MCF 10A (cell line): ENCODE measurements around the gene REEP2. TPM values are rescaled to one million over a fixed set of nuclear protein-coding genes. Genes with fewer than 3 reads are reported as not detected.

Experiments
- BruUV-seq: library from RNA; stranded (reverse); fragments of 400-500 nt; replicated peaks from 2 replicates; lab custom pipeline; 2021; lab: Mats Ljungman, UMichigan
- CTCF ChIA-PET: fragments of 300-600 bp; sonication (Branson Sonifier 250); formaldehyde crosslinking; extraction: SDS; loops from one replicate; lab custom pipeline; 2021; ENCODE audit warnings: antibody characterized with exemption, inconsistent platforms; lab: Yijun Ruan, JAX
- POLR2A ChIA-PET: fragments of 300-600, 350-650 bp; sonication (Branson Sonifier 250); formaldehyde crosslinking; extraction: SDS; loops from one replicate; lab custom pipeline; 2020; ENCODE audit warnings: antibody characterized with exemption, inconsistent platforms; lab: Yijun Ruan, JAX
- DNase-seq: peaks from one replicate; pipeline ENCODE4 v3.0.0-alpha.2; 2018; ENCODE audit not compliant: unreplicated experiment
- H3K27ac Mint-ChIP-seq: one replicate; pipeline ENCODE4 v1.8.0; 2022; ENCODE audit warnings: mild to moderate bottlenecking, low read depth, mixed read lengths; ENCODE audit not compliant: unreplicated experiment
- H3K27me3 Mint-ChIP-seq: one replicate; pipeline ENCODE4 v1.8.0; 2022; ENCODE audit warnings: mixed read lengths; ENCODE audit not compliant: insufficient read depth, unreplicated experiment
- H3K36me3 Mint-ChIP-seq: one replicate; pipeline ENCODE4 v1.8.0; 2022; ENCODE audit warnings: mild to moderate bottlenecking, moderate library complexity, mixed read lengths; ENCODE audit not compliant: insufficient read depth, unreplicated experiment
- H3K4me1 Mint-ChIP-seq: one replicate; pipeline ENCODE4 v1.8.0; 2022; ENCODE audit warnings: mixed read lengths; ENCODE audit not compliant: insufficient read depth, unreplicated experiment
- H3K4me3 Mint-ChIP-seq: one replicate; pipeline ENCODE4 v1.8.0; 2022; ENCODE audit warnings: mild to moderate bottlenecking, moderate library complexity, mixed read lengths; ENCODE audit not compliant: unreplicated experiment
- H3K9me3 Mint-ChIP-seq: one replicate; pipeline ENCODE4 v1.8.0; 2022; ENCODE audit warnings: mixed read lengths; ENCODE audit not compliant: unreplicated experiment
- intact Hi-C: fragments of 100-400 bp; cut with micrococcal nuclease; formaldehyde crosslinking; loops from 2 replicates; pipeline ENCODE4 v1.14.1; 2022
- total RNA-seq: library from RNA; stranded (reverse); gene quantifications from 2 replicates; pipeline ENCODE4 v1.2.3, GENCODE V29; 2022
- TF ChIP-seq, protein P1 (sequence below): fragments of 200-600 bp; IDR thresholded peaks from one replicate; pipeline ENCODE4 v1.8.0; 2022; ENCODE audit warnings: antibody characterized with exemption, mild to moderate bottlenecking; ENCODE audit not compliant: unreplicated experiment

REEP2 gene
- total RNA-seq, 1 experiment from 2014 or later = 0.77 TPM

DNA sequence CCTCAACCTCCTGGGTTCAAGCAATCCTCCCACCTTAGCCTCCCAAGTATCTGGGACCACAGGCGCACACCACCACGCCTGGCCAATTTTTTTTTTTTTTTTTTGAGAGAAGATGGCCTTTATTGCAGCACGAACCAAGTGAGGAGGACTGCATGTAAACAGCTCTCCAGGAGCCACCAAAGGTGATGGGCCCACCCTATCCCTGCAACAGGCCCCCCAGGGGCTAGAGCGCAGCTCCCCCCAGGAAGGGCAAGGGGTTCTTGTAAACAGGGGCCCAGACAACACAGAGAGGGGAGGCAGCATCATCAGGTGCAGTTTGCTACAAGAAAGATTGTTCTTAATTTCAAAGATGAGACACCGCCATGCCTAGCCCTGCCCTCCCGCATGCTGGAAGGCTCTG, 13.9 kb downstream of the REEP2 start:
- H3K27me3 Mint-ChIP-seq = no peaks in the 10 kb centered on the region
- peaks cover 7% of the 10 kb centered on the region for H3K4me1 Mint-ChIP-seq
- TF ChIP-seq, protein P1, sequence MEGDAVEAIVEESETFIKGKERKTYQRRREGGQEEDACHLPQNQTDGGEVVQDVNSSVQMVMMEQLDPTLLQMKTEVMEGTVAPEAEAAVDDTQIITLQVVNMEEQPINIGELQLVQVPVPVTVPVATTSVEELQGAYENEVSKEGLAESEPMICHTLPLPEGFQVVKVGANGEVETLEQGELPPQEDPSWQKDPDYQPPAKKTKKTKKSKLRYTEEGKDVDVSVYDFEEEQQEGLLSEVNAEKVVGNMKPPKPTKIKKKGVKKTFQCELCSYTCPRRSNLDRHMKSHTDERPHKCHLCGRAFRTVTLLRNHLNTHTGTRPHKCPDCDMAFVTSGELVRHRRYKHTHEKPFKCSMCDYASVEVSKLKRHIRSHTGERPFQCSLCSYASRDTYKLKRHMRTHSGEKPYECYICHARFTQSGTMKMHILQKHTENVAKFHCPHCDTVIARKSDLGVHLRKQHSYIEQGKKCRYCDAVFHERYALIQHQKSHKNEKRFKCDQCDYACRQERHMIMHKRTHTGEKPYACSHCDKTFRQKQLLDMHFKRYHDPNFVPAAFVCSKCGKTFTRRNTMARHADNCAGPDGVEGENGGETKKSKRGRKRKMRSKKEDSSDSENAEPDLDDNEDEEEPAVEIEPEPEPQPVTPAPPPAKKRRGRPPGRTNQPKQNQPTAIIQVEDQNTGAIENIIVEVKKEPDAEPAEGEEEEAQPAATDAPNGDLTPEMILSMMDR = no peak
- ChIA-PET POLR2A (interaction anchor here (5.4 kb wide), 1 partner anchor 12 kb away, joined by 42 read pairs; the partner anchor contains the start of gene EGR1), CTCF (interaction anchor here (0.6 to 13.1 kb wide), 5 partner anchors 9 to 111 kb away, joined by 3 to 278 read pairs (median 6); partner anchors contain the start of gene EGR1)
- H3K27ac Mint-ChIP-seq = no peak overlapping the region
- intact Hi-C loops = no loop called here
- no TSS peak for BruUV-seq
- no peak for DNase-seq
- H3K4me3 Mint-ChIP-seq = no peak overlapping the region
- H3K36me3 Mint-ChIP-seq = no peaks in the 10 kb centered on the region
- no peaks in the 10 kb centered on the region for H3K9me3 Mint-ChIP-seq

- DNase-seq = no peak
- no peaks in the 10 kb centered on the region for H3K36me3 Mint-ChIP-seq
- no peaks in the 10 kb centered on the region for H3K9me3 Mint-ChIP-seq
- POLR2A ChIA-PET = interaction anchor here (5.4 kb wide), 1 partner anchor 11 kb away, joined by 42 read pairs; the partner anchor contains the start of gene EGR1
- H3K27ac Mint-ChIP-seq = no peak overlapping the region
- H3K4me3 Mint-ChIP-seq = no peak overlapping the region
- H3K27me3 Mint-ChIP-seq = no peaks in the 10 kb centered on the region
- H3K4me1 Mint-ChIP-seq = peaks cover 7% of the 10 kb centered on the region
- intact Hi-C loops = no loop called here
- TF ChIP-seq, protein P1 = no peak
- no TSS peak for BruUV-seq
- CTCF ChIA-PET = interaction anchor here (0.9 to 13.1 kb wide), 6 partner anchors 8 to 112 kb away, joined by 3 to 278 read pairs (median 8); partner anchors contain the start of genes EGR1 and ETF1
Observed at GRCh38 chr5:138453590-138453989, 14.7 kb downstream of the REEP2 start.

DNA sequence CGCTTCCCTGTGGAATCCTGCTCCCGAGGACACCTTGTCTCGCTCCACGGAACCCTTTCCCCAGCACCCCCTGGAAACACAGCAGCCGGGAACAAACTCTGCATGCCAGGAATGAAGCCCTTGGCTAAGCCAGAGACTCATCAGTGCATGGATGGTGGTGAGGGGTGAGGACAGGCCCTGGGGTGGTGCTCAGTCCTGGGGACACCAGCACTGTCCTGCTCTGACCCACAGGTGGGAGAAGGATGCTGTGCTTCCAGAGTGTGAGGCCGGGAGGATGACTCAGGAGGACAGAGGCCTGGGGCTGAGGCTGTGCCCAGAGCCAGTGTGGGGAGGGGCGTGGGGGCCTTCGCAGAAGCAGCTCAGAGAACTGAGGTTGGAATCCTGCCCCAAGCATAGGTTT, 15.3 kb downstream of the REEP2 start:
- Mint-ChIP-seq H3K27me3 (no peaks in the 10 kb centered on the region), H3K4me3 (no peak overlapping the region), H3K4me1 (peaks cover 7% of the 10 kb centered on the region), H3K27ac (no peak overlapping the region), H3K9me3 (no peaks in the 10 kb centered on the region), H3K36me3 (no peaks in the 10 kb centered on the region)
- TF ChIP-seq, protein P1 = peak; percentile 7
- POLR2A ChIA-PET = interaction anchor here (5.1 kb wide), 1 partner anchor 49 kb away, joined by 18 read pairs; no protein-coding TSS in a partner anchor
- BruUV-seq = no TSS peak
- no peak for DNase-seq
- CTCF ChIA-PET = interaction anchor here (1.0 to 13.1 kb wide), 9 partner anchors 8 to 273 kb away, joined by 3 to 278 read pairs (median 6); partner anchors contain the start of genes EGR1 and ETF1
- intact Hi-C loops = no loop called here

DNA sequence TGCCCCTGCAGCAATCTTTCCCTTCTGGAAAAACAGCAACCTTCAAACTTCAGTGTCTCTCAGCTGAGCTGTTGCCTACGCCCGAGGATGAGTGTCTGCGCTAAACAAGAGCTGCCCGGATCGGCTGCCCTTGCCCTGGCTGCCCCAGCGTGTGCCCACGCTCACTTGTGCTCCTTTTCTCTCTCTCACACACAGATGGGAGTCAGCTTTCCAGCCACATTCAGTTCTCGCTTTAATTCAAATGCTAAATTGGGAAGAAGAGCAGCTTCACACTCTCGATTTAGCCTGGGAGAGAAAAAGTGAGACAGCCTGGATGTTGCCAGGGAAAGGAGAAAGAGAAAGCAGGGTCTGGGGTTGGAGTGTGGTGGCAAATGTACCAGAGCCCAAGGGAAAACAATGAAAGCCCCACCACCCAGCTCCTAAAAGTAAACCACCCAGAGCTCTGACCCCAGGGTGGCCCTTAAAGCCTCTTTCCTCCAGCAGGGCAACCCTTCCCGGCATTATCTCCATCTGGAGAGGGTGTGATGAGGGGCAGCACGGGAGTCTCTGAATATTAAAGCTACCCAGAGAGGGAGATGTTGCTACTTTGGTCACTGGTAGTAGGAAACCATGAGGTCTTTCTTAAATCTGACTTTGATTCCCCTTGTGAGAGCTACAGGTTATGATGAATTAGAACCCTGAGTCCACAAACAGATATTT, 16.5 kb downstream of the REEP2 start:
- H3K4me1 Mint-ChIP-seq = peaks cover under 1% of the 10 kb centered on the region
- no peak overlapping the region for H3K4me3 Mint-ChIP-seq
- no peaks in the 10 kb centered on the region for H3K9me3 Mint-ChIP-seq
- no peak overlapping the region for H3K27ac Mint-ChIP-seq
- intact Hi-C loops = no loop called here
- H3K27me3 Mint-ChIP-seq = no peaks in the 10 kb centered on the region
- no peak for DNase-seq
- H3K36me3 Mint-ChIP-seq = no peaks in the 10 kb centered on the region
- BruUV-seq = no TSS peak
- ChIA-PET POLR2A (interaction anchor here (0.7 to 5.1 kb wide), 4 partner anchors 10 to 289 kb away, joined by 3 to 18 read pairs (median 9); partner anchors contain the start of gene EGR1), CTCF (interaction anchor here (0.6 to 13.1 kb wide), 18 partner anchors 7 to 862 kb away, joined by 3 to 278 read pairs (median 4); partner anchors contain the start of gene EGR1)
- TF ChIP-seq, protein P1 = no peak
